NT2/D1 (cell line): Measurements from ENCODE around the gene KMT5B.

ENCODE experiments used
- SUZ12 ChIP-seq: IDR thresholded peaks from 2 replicates; pipeline ENCODE4 v1.6.1; 2011; ENCODE audit not compliant: insufficient read length, insufficient read depth; ENCODE audit errors: extremely low read depth
- YY1 ChIP-seq: IDR thresholded peaks from 2 replicates; pipeline ENCODE4 v1.6.1; 2011; ENCODE audit not compliant: insufficient read length, insufficient read depth
- ZNF274 ChIP-seq: IDR thresholded peaks from 2 replicates; pipeline ENCODE4 v1.6.1; 2011; ENCODE audit warnings: mild to moderate bottlenecking, low read depth, low read length

DNA sequence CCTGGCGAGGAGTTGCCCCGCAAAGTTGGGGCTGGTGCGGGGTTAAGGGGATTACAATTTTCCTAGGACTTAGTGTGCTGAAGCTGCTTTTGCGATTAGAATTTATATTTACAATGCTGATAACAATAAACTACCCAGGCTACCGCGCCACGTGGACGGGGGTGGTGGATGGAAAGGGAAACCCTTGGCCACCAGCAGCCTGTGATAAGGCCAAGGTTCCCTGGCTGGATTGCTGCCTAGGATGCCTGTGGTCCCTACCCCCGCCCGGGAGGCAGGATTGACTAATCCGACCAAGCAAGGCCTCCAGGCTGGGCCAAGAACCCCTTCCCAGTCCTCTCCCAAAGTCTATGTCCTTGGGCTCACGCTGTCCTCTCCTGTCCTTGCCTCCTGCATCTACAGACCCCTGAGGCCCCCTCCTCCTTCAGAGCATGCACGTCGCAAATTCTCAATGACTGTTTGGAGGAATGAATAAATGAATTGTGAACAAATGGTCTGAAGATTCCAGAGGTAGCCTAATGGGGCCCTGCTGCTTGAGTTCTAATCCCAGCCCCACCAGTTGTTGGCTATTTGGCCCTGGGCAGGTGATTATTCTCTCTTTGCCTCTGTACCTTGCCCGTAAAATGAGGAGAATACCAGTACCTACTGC, 84.3 kb downstream of the KMT5B start:
- TF ChIP-seq ZNF274 (no peak), YY1 (no peak), SUZ12 (no peak)
